ENCODE measurements around the gene VIPR1. TPM values are rescaled to one million over a fixed set of nuclear protein-coding genes. Genes with fewer than 3 reads are reported as not detected.

Gene VIPR1
- total and polyA plus RNA-seq, 7 donors: 2.6 to 50.6 (median 9.6) TPM

DNA sequence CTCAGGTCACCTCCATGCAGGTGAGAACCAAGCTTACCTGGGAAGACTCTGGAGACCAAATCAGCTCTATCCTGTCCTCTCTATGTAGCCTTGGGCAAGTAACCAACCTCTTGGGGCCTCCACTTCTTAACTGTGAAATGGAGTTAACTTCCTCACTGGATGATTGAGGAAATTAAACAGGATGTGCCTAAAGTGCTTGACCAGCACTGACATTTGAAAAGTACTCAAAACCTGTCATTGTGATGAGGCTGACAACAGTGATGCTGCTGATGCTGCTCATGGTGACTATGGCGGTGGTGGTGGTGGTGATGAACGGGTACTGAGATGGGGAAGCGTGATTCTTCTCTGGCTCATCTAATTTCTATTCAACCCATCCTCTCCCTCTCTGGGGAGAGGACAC, 22.3 kb downstream of the VIPR1 start:
- TF ChIP-seq POLR2A (IDR thresholded peaks at IDR 0.05) (no peak), POLR2AphosphoS5 (IDR thresholded peaks at IDR 0.05) (no peak), EP300 (IDR thresholded peaks at IDR 0.05) (no peak)
- TF ChIP-seq, protein P1, sequence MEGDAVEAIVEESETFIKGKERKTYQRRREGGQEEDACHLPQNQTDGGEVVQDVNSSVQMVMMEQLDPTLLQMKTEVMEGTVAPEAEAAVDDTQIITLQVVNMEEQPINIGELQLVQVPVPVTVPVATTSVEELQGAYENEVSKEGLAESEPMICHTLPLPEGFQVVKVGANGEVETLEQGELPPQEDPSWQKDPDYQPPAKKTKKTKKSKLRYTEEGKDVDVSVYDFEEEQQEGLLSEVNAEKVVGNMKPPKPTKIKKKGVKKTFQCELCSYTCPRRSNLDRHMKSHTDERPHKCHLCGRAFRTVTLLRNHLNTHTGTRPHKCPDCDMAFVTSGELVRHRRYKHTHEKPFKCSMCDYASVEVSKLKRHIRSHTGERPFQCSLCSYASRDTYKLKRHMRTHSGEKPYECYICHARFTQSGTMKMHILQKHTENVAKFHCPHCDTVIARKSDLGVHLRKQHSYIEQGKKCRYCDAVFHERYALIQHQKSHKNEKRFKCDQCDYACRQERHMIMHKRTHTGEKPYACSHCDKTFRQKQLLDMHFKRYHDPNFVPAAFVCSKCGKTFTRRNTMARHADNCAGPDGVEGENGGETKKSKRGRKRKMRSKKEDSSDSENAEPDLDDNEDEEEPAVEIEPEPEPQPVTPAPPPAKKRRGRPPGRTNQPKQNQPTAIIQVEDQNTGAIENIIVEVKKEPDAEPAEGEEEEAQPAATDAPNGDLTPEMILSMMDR (IDR thresholded peaks at IDR 0.05): no peak
- H3K4me3 ChIP-seq: no peak overlapping the region
- no peak for DNase-seq
- no peaks in the 10 kb centered on the region for H3K36me3 ChIP-seq
- intact Hi-C loops (cut with DNase I): no loop called here
- no peaks in the 10 kb centered on the region for H3K27me3 ChIP-seq
- no peak overlapping the region for H3K27ac ChIP-seq
- H3K4me1 ChIP-seq: no peaks in the 10 kb centered on the region
- H3K9me3 ChIP-seq: no peaks in the 10 kb centered on the region
- WGBS, 2 donors: 94 to 95% methylated on average over 3 of the region's 3 CpGs

DNA sequence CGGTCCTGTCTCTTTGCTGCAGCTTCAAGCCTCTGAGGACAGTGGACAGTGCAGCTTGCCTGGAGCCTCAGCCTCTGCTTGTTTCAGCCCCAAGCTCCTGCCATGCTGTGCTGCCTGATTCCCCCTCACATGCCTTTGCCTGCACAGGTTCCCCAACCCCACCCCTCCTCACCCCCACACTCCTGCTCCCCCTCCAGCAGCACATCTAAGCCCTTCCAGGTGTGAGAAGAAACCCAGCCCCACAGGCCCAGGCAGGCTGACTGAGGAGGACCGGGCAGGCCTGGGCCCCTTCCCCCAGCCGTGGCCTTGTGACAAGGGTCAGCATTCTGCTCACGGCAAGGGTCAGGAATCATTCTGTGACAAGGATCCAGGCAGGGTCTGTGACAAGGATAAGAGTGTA, 22.8 kb downstream of the VIPR1 start:
- intact Hi-C loops (cut with DNase I): no loop called here
- WGBS, 2 donors: 87 to 94% methylated on average over 4 of the region's 4 CpGs
- no peaks in the 10 kb centered on the region for H3K36me3 ChIP-seq
- no peak for DNase-seq
- no peak overlapping the region for H3K27ac ChIP-seq
- H3K4me1 ChIP-seq: no peaks in the 10 kb centered on the region
- H3K27me3 ChIP-seq: no peaks in the 10 kb centered on the region
- no peaks in the 10 kb centered on the region for H3K9me3 ChIP-seq
- TF ChIP-seq, protein P1 (IDR thresholded peaks at IDR 0.05): no peak
- TF ChIP-seq POLR2A (IDR thresholded peaks at IDR 0.05) (no peak), EP300 (IDR thresholded peaks at IDR 0.05) (no peak), POLR2AphosphoS5 (IDR thresholded peaks at IDR 0.05) (no peak)
- H3K4me3 ChIP-seq: no peak overlapping the region

DNA sequence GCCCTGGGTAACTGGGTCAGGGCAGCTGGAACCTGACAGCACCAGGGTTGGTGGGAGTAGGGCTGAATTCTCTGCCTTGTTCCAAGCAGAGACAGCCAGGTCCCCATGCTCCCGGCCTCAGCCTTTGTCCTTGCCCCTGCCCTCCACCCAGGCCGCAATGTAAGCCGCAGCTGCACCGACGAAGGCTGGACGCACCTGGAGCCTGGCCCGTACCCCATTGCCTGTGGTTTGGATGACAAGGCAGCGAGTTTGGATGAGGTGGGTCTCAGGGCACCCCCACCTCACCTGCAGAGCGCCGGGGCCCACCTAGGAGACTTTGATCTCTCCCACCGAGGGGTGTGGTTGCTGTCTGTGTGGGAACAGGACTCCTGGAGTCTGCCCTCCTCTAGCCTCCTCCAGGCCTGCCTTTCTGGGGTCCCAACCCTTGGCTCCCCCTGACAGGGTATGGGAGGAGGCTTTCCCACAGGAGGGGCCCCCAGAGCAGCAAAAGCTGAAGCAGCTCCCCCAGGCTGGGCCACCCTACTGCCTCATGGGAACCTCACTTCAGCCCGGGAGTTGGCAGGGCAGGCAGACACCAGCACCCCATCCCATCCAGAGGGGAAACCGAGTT, 23.4 kb downstream of the VIPR1 start:
- DNase-seq: no peak
- Histone ChIP-seq H3K27me3 (no peaks in the 10 kb centered on the region), H3K36me3 (no peaks in the 10 kb centered on the region), H3K9me3 (no peaks in the 10 kb centered on the region), H3K4me3 (no peak overlapping the region), H3K27ac (no peak overlapping the region), H3K4me1 (no peaks in the 10 kb centered on the region)
- intact Hi-C loops (cut with DNase I): no loop called here
- TF ChIP-seq EP300 (IDR thresholded peaks at IDR 0.05) (no peak), POLR2A (IDR thresholded peaks at IDR 0.05) (no peak), POLR2AphosphoS5 (IDR thresholded peaks at IDR 0.05) (no peak)
- TF ChIP-seq, protein P1 (IDR thresholded peaks at IDR 0.05): no peak
- 88 to 91% methylated on average over 13 of the region's 13 CpGs for WGBS, 2 donors

DNA sequence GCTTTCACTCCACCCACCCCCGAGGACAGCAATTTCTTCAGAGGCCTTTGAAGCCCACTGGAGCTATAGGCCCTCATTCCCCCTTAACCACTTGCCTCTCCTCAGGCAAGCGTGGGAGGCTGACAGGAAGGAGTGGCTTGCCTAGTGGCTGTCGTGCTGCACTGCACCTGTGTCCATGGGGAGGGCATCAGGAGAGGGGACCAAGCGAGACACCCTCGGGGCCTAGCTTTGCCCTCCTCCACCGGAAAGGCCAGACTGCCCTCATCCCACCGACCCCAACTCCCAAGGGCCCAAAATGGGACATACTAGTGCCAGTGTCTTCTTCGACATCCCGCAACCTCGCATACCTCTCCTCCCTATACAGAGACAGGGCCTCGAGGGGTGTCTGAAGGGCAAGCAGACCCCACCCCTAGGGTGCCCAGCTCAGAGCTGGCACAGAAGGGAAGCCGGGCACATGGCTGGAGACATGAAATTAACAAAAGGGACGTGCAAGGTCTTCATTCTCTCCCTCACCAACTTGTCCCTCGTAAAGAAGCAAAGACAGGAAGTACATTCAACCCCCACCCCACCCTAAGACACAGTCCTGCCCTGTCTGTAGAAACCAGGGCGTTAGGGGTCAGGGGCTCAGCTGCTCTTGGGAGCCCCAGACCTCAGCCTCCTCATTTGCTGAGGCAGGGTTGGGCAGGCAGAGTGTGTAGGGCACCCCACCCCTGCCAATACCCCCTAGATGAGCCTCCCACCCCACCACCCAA, 24.3 kb downstream of the VIPR1 start:
- TF ChIP-seq POLR2A (IDR thresholded peaks at IDR 0.05): no peak
- no peak for TF ChIP-seq POLR2AphosphoS5 (IDR thresholded peaks at IDR 0.05)
- TF ChIP-seq, protein P1 (IDR thresholded peaks at IDR 0.05): no peak
- TF ChIP-seq EP300 (IDR thresholded peaks at IDR 0.05): no peak
- 62 to 84% methylated on average over 15 of the region's 15 CpGs for WGBS, 2 donors
- no peak for DNase-seq

More for the DNA sequence above, 24.3 kb downstream of the VIPR1 start:
- Histone ChIP-seq H3K27ac (no peak overlapping the region), H3K27me3 (no peaks in the 10 kb centered on the region), H3K9me3 (no peaks in the 10 kb centered on the region), H3K4me3 (no peak overlapping the region), H3K4me1 (no peaks in the 10 kb centered on the region), H3K36me3 (no peaks in the 10 kb centered on the region)
- intact Hi-C loops (cut with DNase I): no loop called here

All from sigmoid colon (tissue), 7 donors.